Neural progenitor cell (in vitro differentiated cells): ENCODE data around the gene SMG7. TPM values are rescaled to one million over a fixed set of nuclear protein-coding genes. Genes with fewer than 3 reads are reported as not detected.

Source experiments
- DNase-seq: peaks from one replicate; pipeline ENCODE4 v3.0.0-alpha.2; 2016; ENCODE audit warnings: low spot score
- H2AFZ ChIP-seq: fragments of 200-600 bp; sonication (generic); replicated peaks from 2 replicates; pipeline ENCODE4 v1.6.1; 2016; ENCODE audit warnings: antibody characterized with exemption
- H3F3A ChIP-seq: fragments of 200-600 bp; sonication (generic); 2 replicates; pipeline ENCODE4 v1.6.1; 2016; ENCODE audit warnings: antibody characterized with exemption, low read depth
- H3K27ac ChIP-seq: fragments of 200-600 bp; sonication (generic); 2 replicates; pipeline ENCODE4 v1.5.1; 2016; ENCODE audit warnings: mild to moderate bottlenecking
- H3K27me3 ChIP-seq: fragments of 200-600 bp; sonication (generic); 2 replicates; pipeline ENCODE4 v1.6.1; 2016; ENCODE audit warnings: mild to moderate bottlenecking, moderate library complexity
- H3K36me3 ChIP-seq: fragments of 200-600 bp; sonication (generic); 2 replicates; pipeline ENCODE4 v1.5.1; 2016
- H3K4me1 ChIP-seq: fragments of 200-600 bp; sonication (generic); 2 replicates; pipeline ENCODE4 v1.6.1; 2016; ENCODE audit warnings: mixed run types
- H3K4me2 ChIP-seq: fragments of 200-600 bp; sonication (generic); 2 replicates; pipeline ENCODE4 v1.6.1; 2016
- H3K4me3 ChIP-seq: fragments of 200-600 bp; sonication (generic); 2 replicates; pipeline ENCODE4 v1.5.1; 2016
- H3K79me2 ChIP-seq: fragments of 200-600 bp; sonication (generic); 2 replicates; pipeline ENCODE4 v1.6.1; 2016; ENCODE audit warnings: low read depth
- H3K9ac ChIP-seq: fragments of 200-600 bp; sonication (generic); 2 replicates; pipeline ENCODE4 v1.6.1; 2016
- H3K9me3 ChIP-seq: fragments of 200-600 bp; sonication (generic); 2 replicates; pipeline ENCODE4 v1.5.1; 2016; ENCODE audit warnings: low read depth
- H4K20me1 ChIP-seq: fragments of 200-600 bp; sonication (generic); 2 replicates; pipeline ENCODE4 v1.6.1; 2016; ENCODE audit warnings: low read depth
- H3K27ac Mint-ChIP-seq: 3 replicates; pipeline ENCODE4 v1.8.0; 2021; ENCODE audit warnings: mixed read lengths
- H3K27me3 Mint-ChIP-seq: 2 replicates; pipeline ENCODE4 v1.8.0; 2022; ENCODE audit warnings: low read depth, mild to moderate bottlenecking, inconsistent platforms, moderate library complexity, mixed read lengths; ENCODE audit not compliant: insufficient read depth
- H3K36me3 Mint-ChIP-seq: 3 replicates; pipeline ENCODE4 v1.8.0; 2021; ENCODE audit warnings: mixed read lengths
- H3K4me1 Mint-ChIP-seq: 3 replicates; pipeline ENCODE4 v1.8.0; 2021; ENCODE audit warnings: mixed read lengths
- H3K4me3 Mint-ChIP-seq: 3 replicates; pipeline ENCODE4 v1.8.0; 2021; ENCODE audit warnings: mild to moderate bottlenecking, moderate library complexity, mixed read lengths
- H3K9me3 Mint-ChIP-seq: 3 replicates; pipeline ENCODE4 v1.8.0; 2020; ENCODE audit warnings: mixed read lengths
- CTCF ChIP-seq: fragments of 200-600 bp; sonication (generic); IDR thresholded peaks from 2 replicates; pipeline ENCODE4 v1.5.1; 2017; ENCODE audit warnings: antibody characterized with exemption, mild to moderate bottlenecking
- EZH2 ChIP-seq: fragments of 200-600 bp; sonication (generic); IDR thresholded peaks from 2 replicates; pipeline ENCODE4 v1.6.1; 2017; ENCODE audit warnings: antibody characterized with exemption, mild to moderate bottlenecking, moderate library complexity
- EZH2phosphoT487 ChIP-seq: fragments of 200-600 bp; sonication (generic); IDR thresholded peaks from 2 replicates; pipeline ENCODE4 v1.6.1; 2017; ENCODE audit warnings: antibody characterized with exemption
- total RNA-seq: library from RNA; depleted of rRNA; stranded (reverse); fragments of >200 nt; gene quantifications from 2 replicates; pipeline ENCODE4 v1.2.3, GENCODE V29; 2015; ENCODE audit warnings: low replicate concordance

Gene SMG7
- total RNA-seq, 1 donor from 2014 or later = 33.5 TPM

GRCh38 chr1:183595537-183595936 lies 123.2 kb downstream of the SMG7 start:
- no peaks in the 10 kb centered on the region for H3K36me3 Mint-ChIP-seq
- TF ChIP-seq EZH2 (no peak), CTCF (no peak), EZH2phosphoT487 (no peak)
- H3F3A ChIP-seq = no peaks in the 10 kb centered on the region
- H3K4me2 ChIP-seq = no peak overlapping the region
- H3K9ac ChIP-seq = no peak overlapping the region
- no peaks in the 10 kb centered on the region for H3K4me1 ChIP-seq
- peaks cover 22% of the 10 kb centered on the region for H3K4me1 Mint-ChIP-seq
- no peaks in the 10 kb centered on the region for H3K27me3 ChIP-seq
- no peak for DNase-seq
- H2AFZ ChIP-seq = no peak overlapping the region
- no peaks in the 10 kb centered on the region for H4K20me1 ChIP-seq
- peak overlapping the region; percentile 38 for H3K27ac Mint-ChIP-seq
- H3K4me3 Mint-ChIP-seq = no peak overlapping the region
- H3K27me3 Mint-ChIP-seq = peaks cover 6% of the 10 kb centered on the region
- H3K27ac ChIP-seq = no peak overlapping the region
- H3K9me3 Mint-ChIP-seq = no peaks in the 10 kb centered on the region
- H3K9me3 ChIP-seq = no peaks in the 10 kb centered on the region
- no peaks in the 10 kb centered on the region for H3K79me2 ChIP-seq
- no peaks in the 10 kb centered on the region for H3K36me3 ChIP-seq
- no peak overlapping the region for H3K4me3 ChIP-seq

GRCh38 chr1:183596500-183596899 lies 124.2 kb downstream of the SMG7 start:
- Mint-ChIP-seq H3K27me3 (peaks cover 2% of the 10 kb centered on the region), H3K9me3 (no peaks in the 10 kb centered on the region), H3K36me3 (no peaks in the 10 kb centered on the region), H3K4me3 (no peak overlapping the region), H3K4me1 (peaks cover 22% of the 10 kb centered on the region), H3K27ac (no peak overlapping the region)
- no peaks in the 10 kb centered on the region for H3K4me1 ChIP-seq
- H3K36me3 ChIP-seq = no peaks in the 10 kb centered on the region
- DNase-seq = no peak
- H3K79me2 ChIP-seq = no peaks in the 10 kb centered on the region
- H3K9me3 ChIP-seq = no peaks in the 10 kb centered on the region
- TF ChIP-seq EZH2phosphoT487 (no peak), EZH2 (no peak), CTCF (no peak)
- no peak overlapping the region for H3K4me3 ChIP-seq
- no peak overlapping the region for H2AFZ ChIP-seq
- no peak overlapping the region for H3K9ac ChIP-seq
- no peak overlapping the region for H3K27ac ChIP-seq
- H4K20me1 ChIP-seq = no peaks in the 10 kb centered on the region
- no peaks in the 10 kb centered on the region for H3K27me3 ChIP-seq
- H3K4me2 ChIP-seq = no peak overlapping the region
- no peaks in the 10 kb centered on the region for H3F3A ChIP-seq

DNA sequence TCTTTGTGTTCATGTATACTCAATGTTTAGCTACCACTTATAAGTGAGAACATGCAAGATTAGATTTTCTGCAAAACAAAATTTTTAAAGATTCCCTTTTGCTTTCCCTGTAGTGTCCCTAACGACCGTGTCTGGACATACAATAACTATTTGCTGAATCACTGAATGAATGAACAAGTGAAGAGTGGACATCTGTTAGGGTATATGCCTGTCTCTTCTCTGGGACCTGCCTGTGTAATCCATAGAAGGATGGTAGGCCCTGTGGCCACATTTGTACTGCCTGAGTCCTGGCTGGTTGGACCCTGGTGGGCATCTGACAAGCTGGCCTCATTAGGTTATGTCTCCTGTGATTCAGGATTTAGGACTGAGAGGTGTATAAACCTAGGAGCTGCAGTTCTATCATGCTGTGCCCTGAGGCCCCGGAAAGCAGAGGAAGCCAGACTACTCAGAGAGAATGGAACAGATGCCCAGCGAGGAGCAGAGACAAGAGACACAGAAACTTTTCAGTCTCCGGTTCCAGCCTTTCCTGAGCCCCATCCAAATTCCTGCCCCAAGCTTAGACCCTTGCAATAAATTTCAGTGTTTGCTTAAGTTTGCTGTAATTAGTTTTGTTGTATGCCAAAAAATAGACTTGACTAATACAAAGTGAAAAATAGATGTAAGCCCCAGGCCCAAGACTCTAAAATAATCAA lies 125.5 kb downstream of the SMG7 start:
- Mint-ChIP-seq H3K4me3 (no peak overlapping the region), H3K36me3 (no peaks in the 10 kb centered on the region), H3K4me1 (peaks cover 17% of the 10 kb centered on the region), H3K27me3 (peaks cover under 1% of the 10 kb centered on the region), H3K27ac (no peak overlapping the region), H3K9me3 (no peaks in the 10 kb centered on the region)
- Histone ChIP-seq H2AFZ (no peak overlapping the region), H3K27me3 (no peaks in the 10 kb centered on the region), H3K9ac (no peak overlapping the region), H3K79me2 (no peaks in the 10 kb centered on the region), H3K4me1 (no peaks in the 10 kb centered on the region), H3K36me3 (no peaks in the 10 kb centered on the region), H3K4me3 (no peak overlapping the region), H4K20me1 (no peaks in the 10 kb centered on the region), H3K4me2 (no peak overlapping the region), H3F3A (no peaks in the 10 kb centered on the region), H3K9me3 (no peaks in the 10 kb centered on the region), H3K27ac (no peak overlapping the region)
- TF ChIP-seq EZH2 (no peak), CTCF (no peak), EZH2phosphoT487 (no peak)
- no peak for DNase-seq
